IgD-negative memory B cell (primary cell): Measurements from ENCODE around the gene OR7G2. TPM values are rescaled to one million over a fixed set of nuclear protein-coding genes. Genes with fewer than 3 reads are reported as not detected.

ENCODE experiments used
- H3K27ac Mint-ChIP-seq, 3 donors: one replicate each; pipeline ENCODE4 v1.8.0; 2020 to 2022; ENCODE audit warnings: mild to moderate bottlenecking in 3 of 3, mixed read lengths in 3 of 3, moderate library complexity in 1 of 3
- H3K27me3 Mint-ChIP-seq: one replicate; pipeline ENCODE4 v1.8.0; 2021; ENCODE audit warnings: mixed read lengths
- H3K36me3 Mint-ChIP-seq: one replicate; pipeline ENCODE4 v1.8.0; 2020; ENCODE audit warnings: mild to moderate bottlenecking, mixed read lengths
- H3K4me1 Mint-ChIP-seq, 3 donors: one replicate each; pipeline ENCODE4 v1.8.0; 2020 to 2022; ENCODE audit warnings: mixed read lengths in 3 of 3, mild to moderate bottlenecking in 1 of 3
- H3K4me3 Mint-ChIP-seq, 4 donors: one replicate each; pipeline ENCODE4 v1.8.0; 2020 to 2022; ENCODE audit warnings: mild to moderate bottlenecking in 4 of 4, mixed read lengths in 4 of 4, moderate library complexity in 3 of 4
- H3K9me3 Mint-ChIP-seq, 3 donors: one replicate each; pipeline ENCODE4 v1.8.0; 2020 to 2021; ENCODE audit warnings: mixed read lengths in 3 of 3, mild to moderate bottlenecking in 1 of 3
- polyA plus RNA-seq: library from polyadenylated mRNA; unstranded; fragments of 300-500 nt; fragmentation: Illumina TruSeq; gene quantifications from one replicate; pipeline ENCODE4 v1.2.3, GENCODE V29; 2021

OR7G2 gene
- polyA plus RNA-seq: not detected

DNA sequence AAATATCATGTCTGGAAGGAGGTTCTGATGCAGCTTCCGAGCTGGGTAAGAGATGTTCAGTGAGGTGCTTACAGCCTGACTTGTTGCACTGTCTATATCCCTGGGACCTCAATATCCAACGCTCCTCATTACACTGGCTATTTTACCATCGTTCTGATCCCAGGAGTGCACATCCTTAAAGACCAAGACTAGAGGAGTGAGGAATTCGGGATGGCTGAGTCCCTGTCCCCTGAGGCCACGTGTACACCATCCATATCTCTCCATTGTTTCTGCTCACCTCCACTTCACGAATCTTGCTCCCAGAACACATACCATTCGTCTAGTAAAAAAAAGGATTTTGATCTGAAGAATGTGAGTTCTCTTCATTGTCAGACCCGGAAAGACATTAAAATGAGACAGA lies at the start of gene OR7G2:
Gene OR7G2 (minus strand): TSS at position 101 of the 400 bp plus-strand sequence. CDS start 4,232 bp downstream, outside the sequence.
- peaks cover 8% of the 10 kb centered on the region for H3K27me3 Mint-ChIP-seq
- H3K9me3 Mint-ChIP-seq: no peaks in the 10 kb centered on the region
- no peak within 1 kb of the TSS for H3K4me3 Mint-ChIP-seq
- H3K27ac Mint-ChIP-seq: peak within 1 kb of the TSS in 1 of 3 donors; percentile 31
- H3K4me1 Mint-ChIP-seq: no peaks in the 10 kb centered on the region
- no peaks in the 10 kb centered on the region for H3K36me3 Mint-ChIP-seq

DNA sequence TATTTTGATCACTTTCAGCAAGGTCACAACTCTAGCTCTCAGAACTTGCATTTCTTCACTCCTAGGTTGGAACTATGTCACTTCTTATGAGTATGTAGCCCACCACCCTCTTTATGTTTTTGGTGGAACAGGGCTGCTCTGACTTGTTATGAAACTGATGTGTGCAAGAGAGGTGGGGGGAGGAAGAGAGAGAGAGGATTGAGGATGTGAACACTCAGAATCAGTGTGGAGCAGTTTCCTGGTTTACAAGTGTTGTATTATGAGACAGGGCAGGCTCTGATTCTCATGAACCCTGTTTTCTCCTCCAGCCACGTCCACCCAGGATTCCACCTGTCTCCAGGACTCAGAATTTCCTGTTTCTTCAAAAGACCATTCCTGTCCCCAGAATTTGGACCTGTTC lies 49.0 kb upstream of the OR7G2 start:
- Mint-ChIP-seq H3K4me1 (peaks cover 23 to 31% (median 28%) of the 10 kb centered on the region in 3 donors), H3K4me3 (peak overlapping the region in 1 of 4 donors; percentile 24), H3K36me3 (peaks cover 58% of the 10 kb centered on the region), H3K27me3 (no peaks in the 10 kb centered on the region), H3K9me3 (peaks cover 7 to 19% (median 12%) of the 10 kb centered on the region in 3 donors), H3K27ac (peak overlapping the region in 2 of 3 donors; percentile 13 to 80)

DNA sequence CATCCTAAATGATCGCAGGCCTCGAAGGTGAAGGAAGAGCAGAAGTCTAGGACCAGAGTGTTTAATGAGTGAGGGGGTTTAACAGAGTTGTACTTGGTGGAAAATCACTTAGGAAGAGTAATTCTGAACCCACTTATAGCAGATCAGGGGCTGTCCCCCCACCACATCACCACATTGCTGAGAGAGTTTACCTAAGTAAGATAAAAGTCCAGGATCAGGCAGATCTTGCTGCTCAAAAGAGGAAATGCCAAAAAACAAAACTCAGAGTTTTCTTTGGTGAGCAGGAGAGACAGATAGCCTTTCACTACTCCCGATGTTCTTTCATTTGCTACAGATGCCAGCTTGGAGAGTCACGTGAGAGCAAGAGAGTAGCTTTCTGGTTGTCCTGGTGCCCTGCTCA lies 48.3 kb upstream of the OR7G2 start:
- Mint-ChIP-seq H3K27ac (peak overlapping the region in 1 of 3 donors; percentile 59), H3K27me3 (no peaks in the 10 kb centered on the region), H3K4me1 (peaks cover 30 to 37% (median 33%) of the 10 kb centered on the region in 3 donors), H3K9me3 (peaks cover 7 to 18% (median 13%) of the 10 kb centered on the region in 3 donors), H3K4me3 (no peak overlapping the region), H3K36me3 (peaks cover 58% of the 10 kb centered on the region)

DNA sequence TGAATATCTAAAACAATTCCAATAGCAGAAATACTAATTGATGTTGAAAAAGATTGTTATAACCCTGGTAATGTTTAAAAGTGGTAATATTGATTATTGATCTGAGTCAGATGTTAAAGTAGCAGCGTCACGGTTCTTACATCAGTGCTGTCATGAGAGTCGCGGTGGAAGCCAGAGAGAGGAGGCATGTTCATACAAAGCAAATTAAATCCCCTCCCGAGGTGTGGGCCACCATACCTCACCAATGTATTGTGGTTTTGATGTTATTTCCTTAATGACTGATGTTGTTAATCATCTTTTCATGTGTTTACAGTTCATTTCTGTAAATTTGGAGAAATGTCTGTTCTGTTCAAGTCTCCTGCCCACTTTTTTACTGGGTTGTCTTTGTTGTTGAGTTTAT lies 44.1 kb upstream of the OR7G2 start:
- H3K27ac Mint-ChIP-seq: no peak overlapping the region
- peaks cover 46% of the 10 kb centered on the region for H3K36me3 Mint-ChIP-seq
- H3K27me3 Mint-ChIP-seq: no peaks in the 10 kb centered on the region
- H3K4me3 Mint-ChIP-seq: peak overlapping the region in 1 of 4 donors; percentile 2
- H3K9me3 Mint-ChIP-seq: peaks cover 3 to 20% (median 9%) of the 10 kb centered on the region in 3 donors
- peaks cover 45 to 49% (median 47%) of the 10 kb centered on the region in 3 donors for H3K4me1 Mint-ChIP-seq

DNA sequence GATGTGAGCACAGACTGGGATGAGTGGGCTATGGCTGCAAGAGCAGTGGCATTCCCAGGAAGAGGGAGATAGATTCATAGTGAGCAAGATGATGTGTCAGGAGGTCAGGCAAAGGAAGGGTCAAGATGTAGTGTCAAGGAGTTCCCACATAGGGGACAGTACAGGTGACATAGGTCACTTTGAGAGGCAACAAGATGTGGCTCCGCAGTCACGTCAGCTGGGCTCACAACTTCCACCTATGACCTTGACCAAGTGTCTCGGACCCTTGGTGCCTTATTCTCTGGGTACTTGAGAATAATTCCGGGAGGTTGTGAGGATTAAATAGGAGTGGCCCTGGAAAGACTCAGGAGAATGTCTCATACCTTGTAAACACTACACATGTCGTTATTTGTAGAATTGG lies 43.4 kb upstream of the OR7G2 start:
- Mint-ChIP-seq H3K9me3 (peaks cover 3 to 22% (median 11%) of the 10 kb centered on the region in 3 donors), H3K4me1 (peaks cover 40 to 44% (median 40%) of the 10 kb centered on the region in 3 donors), H3K4me3 (peak overlapping the region in 2 of 4 donors; percentile 2 to 61), H3K27me3 (no peaks in the 10 kb centered on the region), H3K36me3 (peaks cover 48% of the 10 kb centered on the region), H3K27ac (no peak overlapping the region)

DNA sequence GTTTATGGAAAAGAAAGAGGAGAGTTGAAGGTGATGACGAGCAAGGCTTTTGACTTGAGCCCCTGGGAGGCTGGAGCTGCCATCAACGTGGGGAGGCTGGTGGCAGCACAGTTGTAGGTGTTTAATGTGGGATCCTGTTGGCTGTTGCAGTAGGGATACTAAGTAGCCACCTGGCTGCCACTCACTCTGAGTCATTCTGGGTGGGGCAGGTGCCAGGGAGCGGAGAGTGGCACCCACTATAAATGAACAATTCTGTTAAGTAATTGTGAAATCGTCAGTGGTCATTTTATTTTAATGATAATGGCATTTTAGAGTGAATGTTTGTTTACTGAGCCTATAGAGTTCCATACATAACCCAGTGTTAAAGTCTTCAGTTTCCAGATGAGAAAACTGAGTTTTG lies 42.7 kb upstream of the OR7G2 start:
- Mint-ChIP-seq H3K9me3 (peaks cover 3 to 21% (median 16%) of the 10 kb centered on the region in 3 donors), H3K27me3 (no peaks in the 10 kb centered on the region), H3K4me3 (no peak overlapping the region), H3K4me1 (peaks cover 34 to 38% (median 35%) of the 10 kb centered on the region in 3 donors), H3K36me3 (peaks cover 46% of the 10 kb centered on the region), H3K27ac (peak overlapping the region in 1 of 3 donors; percentile 3)

DNA sequence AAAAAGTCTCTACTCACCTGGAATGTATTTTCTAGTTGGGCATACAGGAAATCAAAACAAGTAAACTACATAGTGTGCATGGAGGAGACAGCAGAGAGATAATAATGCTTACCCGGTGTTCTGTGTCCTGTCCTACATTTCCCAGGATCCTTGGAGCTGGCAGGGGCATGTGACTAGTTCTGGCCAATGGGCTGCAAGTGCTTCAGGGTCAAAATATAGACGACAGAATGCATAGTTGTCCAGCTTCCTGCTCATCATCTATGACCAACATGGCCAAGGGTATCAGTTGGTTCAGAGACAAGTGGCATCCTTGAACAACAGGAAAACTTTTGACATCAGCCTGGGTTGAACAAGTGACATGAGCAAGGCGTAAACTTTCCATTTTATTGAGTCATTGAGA lies 41.4 kb upstream of the OR7G2 start:
- peak overlapping the region in 1 of 4 donors; percentile 32 for H3K4me3 Mint-ChIP-seq
- peaks cover 3 to 25% (median 19%) of the 10 kb centered on the region in 3 donors for H3K9me3 Mint-ChIP-seq
- H3K27ac Mint-ChIP-seq: no peak overlapping the region
- H3K4me1 Mint-ChIP-seq: peaks cover 30 to 36% (median 30%) of the 10 kb centered on the region in 3 donors
- no peaks in the 10 kb centered on the region for H3K27me3 Mint-ChIP-seq
- H3K36me3 Mint-ChIP-seq: peaks cover 42% of the 10 kb centered on the region

DNA sequence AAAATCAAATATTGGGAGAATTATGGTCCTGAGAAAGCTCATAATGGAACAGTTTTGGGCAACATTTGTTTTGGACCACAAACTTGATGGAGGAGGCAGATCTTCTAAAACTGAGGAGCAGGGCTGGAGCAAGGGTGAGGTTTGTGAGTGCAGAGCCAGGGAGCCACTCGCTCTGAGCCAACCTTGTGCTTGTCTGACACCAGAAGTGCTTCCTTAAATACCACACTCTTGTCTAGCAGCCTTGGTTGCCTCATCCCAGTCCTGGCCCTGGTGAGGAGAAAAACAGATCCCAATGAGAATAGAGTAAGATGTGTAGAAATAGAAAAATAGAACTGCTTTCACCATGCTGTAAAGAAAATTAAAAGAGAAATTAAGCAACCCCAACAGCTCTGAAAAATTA lies 39.6 kb upstream of the OR7G2 start:
- no peak overlapping the region for H3K27ac Mint-ChIP-seq
- no peak overlapping the region for H3K4me3 Mint-ChIP-seq
- peaks cover 31% of the 10 kb centered on the region for H3K36me3 Mint-ChIP-seq
- no peaks in the 10 kb centered on the region for H3K27me3 Mint-ChIP-seq
- H3K4me1 Mint-ChIP-seq: peaks cover 34 to 37% (median 36%) of the 10 kb centered on the region in 3 donors
- peaks cover 0 to 25% (median 14%) of the 10 kb centered on the region in 3 donors for H3K9me3 Mint-ChIP-seq

DNA sequence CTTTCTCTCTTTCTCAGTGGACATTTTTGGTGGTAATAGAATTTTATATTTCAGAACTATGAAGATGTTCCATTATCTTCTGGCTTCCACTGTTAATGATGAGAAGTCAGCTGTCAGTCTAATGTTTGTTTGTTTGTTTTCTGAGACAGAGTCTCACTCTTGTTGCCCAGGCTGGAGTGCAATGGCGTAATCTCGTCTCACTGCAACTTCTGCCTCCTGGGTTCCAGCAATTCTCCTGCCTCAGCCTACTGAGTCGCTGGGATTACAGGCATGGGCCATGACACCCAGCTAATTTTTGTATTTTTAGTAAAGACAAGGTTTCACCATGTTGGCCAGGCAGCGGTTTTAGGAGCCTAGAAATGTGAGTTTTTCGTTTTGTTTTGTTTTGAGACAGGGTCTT lies 37.6 kb upstream of the OR7G2 start:
- Mint-ChIP-seq H3K27ac (no peak overlapping the region), H3K4me1 (peaks cover 27 to 36% (median 28%) of the 10 kb centered on the region in 3 donors), H3K4me3 (peak overlapping the region in 1 of 4 donors; percentile 74), H3K36me3 (peaks cover 31% of the 10 kb centered on the region), H3K27me3 (no peaks in the 10 kb centered on the region), H3K9me3 (peaks cover 0 to 16% (median 11%) of the 10 kb centered on the region in 3 donors)

DNA sequence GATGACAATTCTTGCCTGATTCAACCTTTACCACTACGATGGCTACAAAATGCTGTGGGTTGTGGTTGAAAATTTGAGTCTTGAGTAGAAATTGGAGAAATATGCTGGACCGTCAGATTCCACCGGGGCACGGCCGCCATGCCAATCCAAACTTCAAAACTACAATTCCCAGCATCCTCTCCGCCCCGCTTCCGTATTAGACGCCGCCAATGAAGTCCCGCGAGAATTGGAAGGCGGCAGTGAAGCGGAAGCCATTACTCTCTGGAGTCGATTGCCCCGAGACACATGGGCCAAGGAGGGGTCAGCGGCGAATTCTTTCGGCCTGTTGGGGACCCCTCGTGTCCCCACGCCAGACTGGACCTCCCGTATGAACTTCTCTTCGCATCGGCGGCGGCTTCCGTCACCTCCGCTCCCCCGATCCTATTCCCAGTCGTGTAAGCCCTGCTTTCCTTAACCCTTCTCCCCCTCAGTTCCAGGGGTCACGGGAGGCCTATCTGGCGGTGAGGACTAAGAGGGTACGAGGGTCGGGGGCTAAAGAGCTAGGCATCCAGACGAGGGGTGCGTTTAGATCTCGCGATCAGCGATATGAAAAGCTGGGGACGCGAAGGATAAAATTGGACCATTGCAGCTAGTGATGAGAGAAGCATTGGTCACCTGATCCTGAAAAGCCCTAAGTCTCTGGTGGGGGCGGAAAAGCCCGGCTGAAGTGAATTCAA lies 33.0 kb upstream of the OR7G2 start, which contains the start of gene ZNF317:
Gene ZNF317 (plus strand): TSS at position 239 of the 716 bp plus-strand sequence. CDS start 15,620 bp downstream, outside the sequence.
- Mint-ChIP-seq H3K27ac (peak within 1 kb of the TSS; percentile 87 to 99 (median 97)), H3K4me3 (peak within 1 kb of the TSS; percentile 97 to 100 (median 98)), H3K27me3 (peaks cover 2% of the 10 kb centered on the region), H3K4me1 (peaks cover 19 to 25% (median 21%) of the 10 kb centered on the region in 3 donors), H3K36me3 (peaks cover 13% of the 10 kb centered on the region), H3K9me3 (peaks cover 0 to 8% (median 5%) of the 10 kb centered on the region in 3 donors)

DNA sequence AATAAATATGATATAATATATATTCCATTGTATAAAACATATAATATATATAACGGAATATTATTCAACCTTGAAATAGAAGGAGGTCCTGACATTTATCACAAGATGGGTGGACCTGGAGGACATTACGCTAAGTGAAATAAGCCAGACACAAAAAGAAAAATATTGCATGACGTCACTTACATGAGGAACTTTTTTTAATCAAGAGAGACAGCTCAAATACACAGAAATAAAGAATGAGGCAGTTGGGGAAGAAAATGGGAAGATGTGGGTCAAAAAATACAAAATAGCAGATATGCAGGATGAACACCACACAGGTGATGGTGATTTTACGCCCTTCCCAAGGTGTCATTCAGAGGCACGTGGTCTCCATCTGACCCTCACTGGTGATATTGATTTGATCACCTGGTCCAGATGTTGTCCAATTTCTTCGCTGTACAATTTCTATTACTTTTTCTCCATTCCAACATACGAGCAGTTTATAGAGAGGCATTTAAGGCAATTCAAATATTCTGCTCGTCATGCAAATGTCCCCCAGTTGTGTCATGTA lies 32.4 kb upstream of the OR7G2 start:
- H3K4me3 Mint-ChIP-seq: peak overlapping the region; percentile 97 to 100 (median 98)
- peaks cover 15 to 22% (median 21%) of the 10 kb centered on the region in 3 donors for H3K4me1 Mint-ChIP-seq
- H3K36me3 Mint-ChIP-seq: peaks cover 8% of the 10 kb centered on the region
- peak overlapping the region; percentile 87 to 99 (median 97) for H3K27ac Mint-ChIP-seq
- peaks cover 0 to 5% (median 2%) of the 10 kb centered on the region in 3 donors for H3K9me3 Mint-ChIP-seq
- peaks cover 2% of the 10 kb centered on the region for H3K27me3 Mint-ChIP-seq

DNA sequence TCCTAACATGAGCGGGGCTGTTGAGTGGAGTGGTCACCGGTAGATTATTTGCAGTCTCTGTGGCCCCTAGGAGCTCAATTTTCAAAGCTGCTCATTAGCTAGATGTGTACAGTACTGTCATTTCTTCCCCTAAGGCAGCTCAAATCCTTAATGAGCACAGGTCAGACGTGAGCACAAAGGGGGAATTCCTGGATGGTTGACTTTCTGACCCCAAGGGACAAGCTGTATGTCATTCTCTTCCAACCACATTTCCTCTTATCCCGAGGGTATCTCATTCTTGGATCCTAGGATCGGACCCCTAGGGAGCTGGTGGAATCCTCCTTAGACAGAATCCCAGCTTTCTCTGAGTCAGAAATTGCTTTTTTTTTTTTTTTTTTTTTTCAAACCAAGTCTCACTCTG lies 25.1 kb upstream of the OR7G2 start:
- H3K27ac Mint-ChIP-seq: no peak overlapping the region
- peaks cover 5 to 8% (median 8%) of the 10 kb centered on the region in 3 donors for H3K4me1 Mint-ChIP-seq
- no peaks in the 10 kb centered on the region for H3K36me3 Mint-ChIP-seq
- no peak overlapping the region for H3K4me3 Mint-ChIP-seq
- peaks cover 0 to 2% (median 0%) of the 10 kb centered on the region in 3 donors for H3K9me3 Mint-ChIP-seq
- H3K27me3 Mint-ChIP-seq: peaks cover 2% of the 10 kb centered on the region

DNA sequence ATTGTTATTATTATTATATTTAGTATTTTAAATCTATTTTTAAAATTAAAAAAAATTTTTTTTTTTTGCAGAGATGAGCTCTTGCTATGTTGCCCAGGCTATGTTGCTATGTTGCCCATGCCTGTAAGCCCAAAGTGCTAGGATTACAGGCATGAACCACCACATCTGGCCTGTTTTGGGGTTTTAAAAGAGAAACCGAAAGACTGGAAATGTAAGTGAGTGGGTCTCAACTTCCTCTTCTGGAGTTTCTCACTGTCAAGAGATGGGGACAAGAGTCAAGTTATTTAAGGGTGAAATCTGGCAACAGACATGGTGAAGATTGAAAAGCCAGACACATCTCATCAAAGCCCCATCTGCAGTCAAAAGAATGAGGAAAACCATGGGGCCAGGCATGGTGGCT lies 23.7 kb upstream of the OR7G2 start:
- Mint-ChIP-seq H3K4me1 (peaks cover 5 to 7% (median 7%) of the 10 kb centered on the region in 3 donors), H3K9me3 (peaks cover 0 to 2% (median 0%) of the 10 kb centered on the region in 3 donors), H3K4me3 (no peak overlapping the region), H3K27ac (peak overlapping the region in 1 of 3 donors; percentile 11), H3K27me3 (peaks cover 2% of the 10 kb centered on the region), H3K36me3 (no peaks in the 10 kb centered on the region)

DNA sequence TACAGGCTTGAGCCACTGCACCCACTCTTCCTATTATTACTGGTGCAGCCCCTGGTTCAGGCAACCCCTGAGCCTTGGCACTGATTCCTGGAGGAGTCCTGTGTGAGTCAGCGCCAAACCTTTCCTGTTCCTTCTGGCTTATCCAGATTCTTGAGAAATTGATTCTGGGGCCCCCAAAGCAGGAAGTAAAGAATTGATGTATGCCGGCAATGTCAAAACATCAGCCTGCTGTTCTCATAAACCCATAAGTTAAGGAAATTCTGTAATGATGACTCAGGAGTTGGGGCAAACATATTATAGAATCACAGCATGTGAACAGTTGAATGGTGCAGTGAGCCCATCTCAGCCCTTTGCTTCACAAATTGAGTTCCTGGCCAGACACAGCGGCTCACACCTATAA lies 20.9 kb upstream of the OR7G2 start:
- H3K4me1 Mint-ChIP-seq: peaks cover 5 to 9% (median 7%) of the 10 kb centered on the region in 3 donors
- H3K27ac Mint-ChIP-seq: no peak overlapping the region
- H3K9me3 Mint-ChIP-seq: peaks cover 0 to 2% (median 0%) of the 10 kb centered on the region in 3 donors
- no peaks in the 10 kb centered on the region for H3K27me3 Mint-ChIP-seq
- no peaks in the 10 kb centered on the region for H3K36me3 Mint-ChIP-seq
- no peak overlapping the region for H3K4me3 Mint-ChIP-seq

DNA sequence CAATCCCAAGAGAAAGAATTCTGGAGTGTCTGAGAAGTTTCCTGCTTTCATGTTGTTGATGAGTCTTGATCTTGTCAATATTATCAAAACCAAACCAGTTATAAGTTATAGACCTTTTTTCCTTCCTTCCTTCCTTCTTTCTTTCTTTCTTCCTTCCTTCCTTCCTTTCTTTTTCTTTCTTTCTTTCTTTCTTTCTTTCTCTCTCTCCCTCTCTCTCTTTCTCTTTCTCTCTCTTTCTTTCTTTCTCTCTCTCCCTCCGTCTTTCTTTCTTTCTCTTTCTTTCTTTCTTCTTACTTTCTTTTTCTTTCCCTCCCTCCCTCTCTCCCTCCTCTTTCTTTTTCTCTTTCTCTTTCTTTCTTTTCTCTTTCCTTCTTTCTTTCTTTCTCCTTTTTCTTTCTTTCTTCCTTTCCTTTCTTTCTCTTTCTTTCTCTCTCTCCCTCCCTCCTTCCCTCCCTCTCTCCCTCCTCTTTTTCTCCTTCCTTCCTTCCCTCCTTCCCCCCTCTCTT lies 19.7 kb upstream of the OR7G2 start, which contains the start of gene OR7G3:
Gene OR7G3 (minus strand): TSS at position 51 of the 506 bp plus-strand sequence. CDS start 0 bp downstream, at position 51.
- Mint-ChIP-seq H3K4me3 (no peak within 1 kb of the TSS), H3K27me3 (no peaks in the 10 kb centered on the region), H3K27ac (no peak within 1 kb of the TSS), H3K9me3 (peaks cover 0 to 2% (median 0%) of the 10 kb centered on the region in 3 donors), H3K4me1 (peaks cover 5 to 9% (median 7%) of the 10 kb centered on the region in 3 donors), H3K36me3 (no peaks in the 10 kb centered on the region)
